Measurements from ENCODE around the gene TEX53. TPM values are rescaled to one million over a fixed set of nuclear protein-coding genes. Genes with fewer than 3 reads are reported as not detected.

TEX53 gene
- total RNA-seq, 1 donor from 2014 or later = not detected

DNA sequence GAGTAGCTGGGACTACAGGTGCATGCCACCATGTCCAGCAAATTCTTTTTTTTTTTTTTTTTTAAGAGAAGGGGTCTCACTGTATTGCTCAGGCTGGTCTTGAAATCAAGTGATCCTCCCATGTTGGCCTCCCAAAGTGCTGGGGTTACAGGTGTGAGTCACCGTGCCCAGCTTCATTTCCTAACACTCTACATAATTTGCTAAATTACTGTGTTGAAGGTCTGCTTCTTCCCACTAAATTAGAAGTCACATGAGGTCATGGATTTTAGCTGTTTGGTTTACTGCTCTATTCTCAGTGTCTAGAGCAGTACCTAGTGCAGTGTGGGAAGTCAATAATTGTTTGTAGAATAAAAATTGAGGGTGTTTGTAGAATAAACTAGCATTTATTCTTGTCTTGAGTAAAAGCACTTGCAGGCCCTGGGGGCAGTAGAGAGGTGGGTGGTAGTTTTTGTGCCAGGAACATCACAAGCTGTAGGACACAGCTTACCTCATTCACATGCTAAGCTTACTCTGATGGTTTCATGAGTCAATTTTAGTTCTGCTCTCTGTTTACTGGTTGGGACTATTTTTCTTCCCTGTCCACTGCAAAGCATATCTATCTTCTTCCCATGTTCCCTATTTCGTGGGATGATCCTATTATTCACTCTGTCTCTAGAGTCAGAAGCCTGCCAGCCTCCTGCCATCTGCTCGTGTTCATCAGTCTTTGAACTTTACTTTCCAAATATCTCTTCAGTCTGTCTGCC is 17.4 kb upstream of the TEX53 start:
- Mint-ChIP-seq H3K9me3 (no peaks in the 10 kb centered on the region), H3K27me3 (peaks cover 37% of the 10 kb centered on the region), H3K4me1 (ENCODE audit: unreplicated experiment) (peaks cover 16% of the 10 kb centered on the region), H3K27ac (peak overlapping the region; percentile 20), H3K4me3 (no peak overlapping the region), H3K36me3 (no peaks in the 10 kb centered on the region)
- DNase-seq (ENCODE audit: extremely low spot score, unreplicated experiment) = no peak
- TF ChIP-seq, protein P1, sequence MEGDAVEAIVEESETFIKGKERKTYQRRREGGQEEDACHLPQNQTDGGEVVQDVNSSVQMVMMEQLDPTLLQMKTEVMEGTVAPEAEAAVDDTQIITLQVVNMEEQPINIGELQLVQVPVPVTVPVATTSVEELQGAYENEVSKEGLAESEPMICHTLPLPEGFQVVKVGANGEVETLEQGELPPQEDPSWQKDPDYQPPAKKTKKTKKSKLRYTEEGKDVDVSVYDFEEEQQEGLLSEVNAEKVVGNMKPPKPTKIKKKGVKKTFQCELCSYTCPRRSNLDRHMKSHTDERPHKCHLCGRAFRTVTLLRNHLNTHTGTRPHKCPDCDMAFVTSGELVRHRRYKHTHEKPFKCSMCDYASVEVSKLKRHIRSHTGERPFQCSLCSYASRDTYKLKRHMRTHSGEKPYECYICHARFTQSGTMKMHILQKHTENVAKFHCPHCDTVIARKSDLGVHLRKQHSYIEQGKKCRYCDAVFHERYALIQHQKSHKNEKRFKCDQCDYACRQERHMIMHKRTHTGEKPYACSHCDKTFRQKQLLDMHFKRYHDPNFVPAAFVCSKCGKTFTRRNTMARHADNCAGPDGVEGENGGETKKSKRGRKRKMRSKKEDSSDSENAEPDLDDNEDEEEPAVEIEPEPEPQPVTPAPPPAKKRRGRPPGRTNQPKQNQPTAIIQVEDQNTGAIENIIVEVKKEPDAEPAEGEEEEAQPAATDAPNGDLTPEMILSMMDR (conservative IDR thresholded peaks at IDR 0.05) = no peak

DNA sequence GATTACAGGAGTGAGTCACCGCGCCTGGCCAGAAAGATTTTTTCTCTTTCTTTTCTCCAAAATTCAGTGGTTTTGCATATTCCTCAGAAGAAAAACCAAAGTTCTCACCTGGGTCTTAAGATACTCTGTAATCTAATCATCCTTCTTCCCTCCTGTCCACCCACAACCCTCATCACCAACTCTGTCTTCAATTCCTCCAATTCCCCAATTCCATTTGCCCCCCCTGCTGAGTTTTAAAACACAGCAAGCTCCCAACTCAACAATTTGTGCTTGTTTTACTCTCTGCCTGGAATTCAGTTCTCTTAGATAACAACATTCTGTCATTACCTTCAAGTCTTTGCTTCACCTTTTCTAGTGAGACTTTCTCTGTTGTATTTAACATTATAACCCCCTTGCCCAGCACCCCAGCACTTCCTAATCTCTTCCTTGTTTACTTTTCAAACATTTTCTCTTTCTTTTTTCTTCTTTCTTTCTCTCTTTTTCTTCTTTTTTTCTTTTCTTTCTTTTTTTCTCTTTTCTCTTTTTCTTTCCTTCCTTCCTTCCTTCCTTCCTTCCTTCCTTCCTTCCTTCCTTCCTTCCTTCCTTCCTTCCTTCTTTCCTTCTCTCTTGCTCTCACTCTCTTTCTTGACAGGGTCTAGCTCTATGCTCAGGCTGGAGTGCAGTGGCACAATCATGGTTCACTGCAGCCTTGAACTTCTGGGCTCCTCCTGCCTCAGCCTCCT is 16.6 kb upstream of the TEX53 start:
- peaks cover 16% of the 10 kb centered on the region for H3K4me1 Mint-ChIP-seq (ENCODE audit: unreplicated experiment)
- H3K27ac Mint-ChIP-seq = no peak overlapping the region

DNA sequence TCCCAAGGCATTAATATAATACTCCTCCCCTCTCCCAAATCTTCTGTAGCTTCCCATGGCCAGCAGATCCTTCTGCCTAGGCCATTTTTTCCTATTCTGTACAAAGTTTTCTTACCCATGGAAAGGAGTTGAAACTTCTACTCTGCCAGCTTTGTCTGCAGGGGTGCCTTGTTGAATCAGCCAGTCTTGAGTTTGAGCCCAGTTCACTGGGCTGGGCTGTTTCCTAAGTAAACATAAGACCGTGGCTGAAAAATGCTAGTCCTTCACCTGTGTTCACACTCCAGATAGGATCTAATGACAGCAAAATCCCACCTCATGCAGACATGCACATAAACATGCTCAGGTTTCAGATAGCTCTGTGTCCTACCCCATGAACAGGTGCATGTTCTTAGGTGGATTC is 14.0 kb upstream of the TEX53 start:
- no peaks in the 10 kb centered on the region for H3K4me1 Mint-ChIP-seq (ENCODE audit: unreplicated experiment)
- peaks cover 20% of the 10 kb centered on the region for H3K27me3 Mint-ChIP-seq
- H3K9me3 Mint-ChIP-seq = no peaks in the 10 kb centered on the region
- no peak for DNase-seq (ENCODE audit: extremely low spot score, unreplicated experiment)
- no peak overlapping the region for H3K27ac Mint-ChIP-seq
- no peaks in the 10 kb centered on the region for H3K36me3 Mint-ChIP-seq
- no peak overlapping the region for H3K4me3 Mint-ChIP-seq
- TF ChIP-seq, protein P1 (conservative IDR thresholded peaks at IDR 0.05) = no peak

More for the DNA sequence above, 16.6 kb upstream of the TEX53 start:
- TF ChIP-seq, protein P1 (conservative IDR thresholded peaks at IDR 0.05) = no peak
- Mint-ChIP-seq H3K4me3 (no peak overlapping the region), H3K9me3 (no peaks in the 10 kb centered on the region), H3K27me3 (peaks cover 31% of the 10 kb centered on the region), H3K36me3 (no peaks in the 10 kb centered on the region)
- DNase-seq (ENCODE audit: extremely low spot score, unreplicated experiment) = no peak

DNA sequence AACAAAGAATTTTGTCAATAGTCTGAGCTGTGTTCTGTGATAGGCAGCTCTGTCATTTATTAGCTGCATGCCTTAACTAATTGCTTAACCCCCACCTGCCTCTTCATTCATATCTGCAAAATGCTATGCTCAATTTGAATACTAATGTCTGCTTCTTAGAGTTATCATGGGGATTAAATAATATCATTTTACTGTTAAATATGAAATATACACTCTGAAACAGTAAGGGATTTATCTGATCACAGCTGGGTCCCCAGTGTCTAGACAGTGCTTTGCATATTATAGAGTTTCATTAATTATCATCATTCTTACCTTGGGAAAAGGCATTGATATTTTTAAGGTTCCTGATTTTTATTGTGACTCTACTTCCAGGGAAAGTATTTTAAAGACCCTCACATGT is 12.4 kb upstream of the TEX53 start:
- no peak overlapping the region for H3K27ac Mint-ChIP-seq
- no peaks in the 10 kb centered on the region for H3K9me3 Mint-ChIP-seq

DNA sequence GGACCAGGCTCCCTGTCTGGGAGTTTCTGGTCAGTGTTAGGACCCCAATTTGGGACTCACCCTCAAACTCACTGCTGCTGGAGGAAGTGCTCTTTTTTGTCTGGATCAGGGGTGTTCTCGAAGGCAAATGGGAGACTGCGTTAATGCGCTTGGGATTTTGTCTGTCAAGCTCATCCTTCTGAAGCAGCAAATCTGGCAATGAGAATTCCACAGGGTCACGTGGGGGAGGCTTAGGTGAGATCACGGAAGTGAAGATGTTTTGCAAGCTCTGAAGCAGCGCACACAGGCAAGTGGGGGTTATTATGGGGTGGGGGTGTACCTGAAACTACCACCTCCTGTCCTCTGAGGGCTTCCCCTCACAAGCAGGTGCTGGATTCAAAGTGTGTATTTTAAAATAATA is 10.5 kb upstream of the TEX53 start:
- H3K4me3 Mint-ChIP-seq = no peak overlapping the region
- no peak for DNase-seq (ENCODE audit: extremely low spot score, unreplicated experiment)
- H3K9me3 Mint-ChIP-seq = no peaks in the 10 kb centered on the region
- H3K4me1 Mint-ChIP-seq (ENCODE audit: unreplicated experiment) = no peaks in the 10 kb centered on the region
- no peaks in the 10 kb centered on the region for H3K36me3 Mint-ChIP-seq
- no peak overlapping the region for H3K27ac Mint-ChIP-seq
- TF ChIP-seq, protein P1 (conservative IDR thresholded peaks at IDR 0.05) = no peak
- peaks cover 11% of the 10 kb centered on the region for H3K27me3 Mint-ChIP-seq

More for the DNA sequence above, 12.4 kb upstream of the TEX53 start:
- Mint-ChIP-seq H3K27me3 (peaks cover 12% of the 10 kb centered on the region), H3K4me3 (no peak overlapping the region), H3K4me1 (ENCODE audit: unreplicated experiment) (no peaks in the 10 kb centered on the region), H3K36me3 (no peaks in the 10 kb centered on the region)
- no peak for DNase-seq (ENCODE audit: extremely low spot score, unreplicated experiment)
- TF ChIP-seq, protein P1 (conservative IDR thresholded peaks at IDR 0.05) = no peak
